Nephron progenitor cell (in vitro differentiated cells): Measurements from ENCODE around the gene POLK.
"Not testable (repeated sequence)": the region's sequence is repeated elsewhere in the genome, so short reads cannot be mapped to it uniquely, and the experiment has no call there.

Experiments
- DNase-seq: peaks from one replicate; pipeline ENCODE4 v3.0.0; 2021
- H3K27ac Mint-ChIP-seq: 2 replicates; pipeline ENCODE4 v1.8.0; 2021; ENCODE audit warnings: mild to moderate bottlenecking, moderate library complexity, mixed read lengths
- H3K27me3 Mint-ChIP-seq: 2 replicates; pipeline ENCODE4 v1.8.0; 2021; ENCODE audit warnings: mild to moderate bottlenecking, low read depth, mixed read lengths; ENCODE audit not compliant: poor library complexity
- H3K36me3 Mint-ChIP-seq: 2 replicates; pipeline ENCODE4 v1.8.0; 2021; ENCODE audit warnings: low read depth, mixed read lengths
- H3K4me1 Mint-ChIP-seq: 2 replicates; pipeline ENCODE4 v1.8.0; 2021; ENCODE audit warnings: mixed read lengths
- H3K4me3 Mint-ChIP-seq: 2 replicates; pipeline ENCODE4 v1.8.0; 2021; ENCODE audit warnings: mild to moderate bottlenecking, moderate library complexity, mixed read lengths
- H3K9me3 Mint-ChIP-seq: 2 replicates; pipeline ENCODE4 v1.8.0; 2021; ENCODE audit warnings: mild to moderate bottlenecking, moderate library complexity, mixed read lengths
- CTCF ChIP-seq: fragments of 200-600 bp; sonication (generic); IDR thresholded peaks from 2 replicates; pipeline ENCODE4 v1.5.0; 2021; ENCODE audit warnings: antibody characterized with exemption

The POLK gene

GRCh38 chr5:75608870-75609269, 97.2 kb downstream of the POLK start:
- no peak for TF ChIP-seq CTCF
- H3K27me3 Mint-ChIP-seq, result no peaks in the 10 kb centered on the region
- H3K9me3 Mint-ChIP-seq, result no peaks in the 10 kb centered on the region
- H3K36me3 Mint-ChIP-seq, result no peaks in the 10 kb centered on the region
- H3K27ac Mint-ChIP-seq, result no peak overlapping the region
- no peak for DNase-seq
- H3K4me1 Mint-ChIP-seq, result peaks cover 15% of the 10 kb centered on the region
- H3K4me3 Mint-ChIP-seq, result no peak overlapping the region

- no peaks in the 10 kb centered on the region for H3K36me3 Mint-ChIP-seq
- H3K4me3 Mint-ChIP-seq, result peak overlapping the region; percentile 84
- TF ChIP-seq CTCF, result no peak
- no peaks in the 10 kb centered on the region for H3K27me3 Mint-ChIP-seq
- H3K27ac Mint-ChIP-seq, result no peak overlapping the region
- peaks cover 15% of the 10 kb centered on the region for H3K4me1 Mint-ChIP-seq
- H3K9me3 Mint-ChIP-seq, result no peaks in the 10 kb centered on the region
- DNase-seq, result no peak
These were observed 98.5 kb downstream of the POLK start for GRCh38 chr5:75610201-75610600.

GRCh38 chr5:75610859-75611310, 99.2 kb downstream of the POLK start:
- peaks cover 15% of the 10 kb centered on the region for H3K4me1 Mint-ChIP-seq
- H3K27ac Mint-ChIP-seq, H3K27me3 Mint-ChIP-seq, H3K9me3 Mint-ChIP-seq, DNase-seq, H3K36me3 Mint-ChIP-seq: not testable (repeated sequence)
- H3K4me3 Mint-ChIP-seq, result peak overlapping the region; percentile 84

- no peaks in the 10 kb centered on the region for H3K36me3 Mint-ChIP-seq
- TF ChIP-seq CTCF, result no peak
- no peaks in the 10 kb centered on the region for H3K9me3 Mint-ChIP-seq
- H3K27ac Mint-ChIP-seq, result no peak within 1 kb of the TSS
- no peaks in the 10 kb centered on the region for H3K27me3 Mint-ChIP-seq
- DNase-seq, result peak; percentile 64
- H3K4me1 Mint-ChIP-seq, result peaks cover 21% of the 10 kb centered on the region
- peak within 1 kb of the TSS; percentile 84 for H3K4me3 Mint-ChIP-seq
These were observed 99.9 kb downstream of the POLK start, which contains the start of gene ANKDD1B for GRCh38 chr5:75611311-75612225. ANKDD1B (plus strand) TSS chr5:75611453; CDS start chr5:75611635, 182 bp downstream.

GRCh38 chr5:75612226-75612569, 100.5 kb downstream of the POLK start:
- H3K4me3 Mint-ChIP-seq, result peak overlapping the region; percentile 84

GRCh38 chr5:75612901-75613300, 101.2 kb downstream of the POLK start:
- Mint-ChIP-seq H3K27ac (no peak overlapping the region), H3K4me1 (peaks cover 35% of the 10 kb centered on the region), H3K9me3 (no peaks in the 10 kb centered on the region), H3K27me3 (no peaks in the 10 kb centered on the region), H3K4me3 (no peak overlapping the region), H3K36me3 (no peaks in the 10 kb centered on the region)
- TF ChIP-seq CTCF, result no peak
- DNase-seq, result no peak

More at GRCh38 chr5:75612226-75612569, 100.5 kb downstream of the POLK start:
- no peak for DNase-seq
- TF ChIP-seq CTCF, result no peak
- no peaks in the 10 kb centered on the region for H3K27me3 Mint-ChIP-seq
- H3K9me3 Mint-ChIP-seq, result no peaks in the 10 kb centered on the region
- H3K36me3 Mint-ChIP-seq, result no peaks in the 10 kb centered on the region
- H3K27ac Mint-ChIP-seq, result no peak overlapping the region
- peaks cover 28% of the 10 kb centered on the region for H3K4me1 Mint-ChIP-seq
